BJ (cell line): Measurements from ENCODE around the gene ABCG8. TPM values are rescaled to one million over a fixed set of nuclear protein-coding genes. Genes with fewer than 3 reads are reported as not detected.
"Not testable (repeated sequence)": the region's sequence is repeated elsewhere in the genome, so short reads cannot be mapped to it uniquely, and the experiment has no call there.

Experiments
- CTCF ChIA-PET: fragments of 350-600 bp; formaldehyde crosslinking; extraction: SDS; loops from one replicate; lab custom pipeline; 2021; ENCODE audit warnings: antibody characterized with exemption, inconsistent platforms; lab: Yijun Ruan, JAX
- POLR2A ChIA-PET: fragments of 300-600 bp; sonication (Branson Sonifier 250); formaldehyde crosslinking; extraction: SDS; loops from one replicate; lab custom pipeline; 2021; ENCODE audit warnings: antibody characterized with exemption; lab: Charles Lee
- DNase-seq: peaks from one replicate; pipeline ENCODE4 v3.0.0-alpha.2; 2011; ENCODE audit warnings: low read depth
- H3K27me3 ChIP-seq: 2 replicates; pipeline ENCODE4 v1.6.0; 2011; ENCODE audit warnings: low read length; ENCODE audit not compliant: control insufficient read depth, insufficient read depth
- H3K36me3 ChIP-seq: 2 replicates; pipeline ENCODE4 v1.5.1; 2011; ENCODE audit warnings: low read length; ENCODE audit not compliant: control insufficient read depth, insufficient read depth
- H3K4me3 ChIP-seq: 2 replicates; pipeline ENCODE4 v1.5.1; 2011; ENCODE audit warnings: low read depth, mild to moderate bottlenecking, control low read depth, low read length
- CTCF ChIP-seq: IDR thresholded peaks from 2 replicates; pipeline ENCODE4 v1.5.1; 2011; ENCODE audit warnings: low read depth, mild to moderate bottlenecking, control low read depth, inconsistent platforms, low read length, moderate library complexity; ENCODE audit not compliant: insufficient read depth
- polyA plus RNA-seq: library from polyadenylated mRNA; depleted of rRNA; stranded (reverse); fragments of >200 nt; gene quantifications from 2 replicates; pipeline ENCODE4 v1.2.3, GENCODE V29; 2011

Gene ABCG8
- polyA plus RNA-seq, 1 experiment = not detected

GRCh38 chr2:43906448-43907109, 67.8 kb downstream of the ABCG8 start:
- Histone ChIP-seq H3K27me3 (no peaks in the 10 kb centered on the region), H3K4me3 (no peak overlapping the region), H3K36me3 (0 out of 2 replicates have a peak, but pooled peaks cover 1% of the 10 kb centered on the region)
- no peak for TF ChIP-seq CTCF
- POLR2A ChIA-PET = no interaction called here
- no peak for DNase-seq
- CTCF ChIA-PET = interaction anchor here (0.6 to 0.9 kb wide), 5 partner anchors 8 to 17 kb away, joined by 3 to 4 read pairs (median 3); no protein-coding TSS in a partner anchor

- CTCF ChIA-PET, POLR2A ChIA-PET, H3K27me3 ChIP-seq: not testable (repeated sequence)
Measured at GRCh38 chr2:43911136-43911790, 72.5 kb downstream of the ABCG8 start.

GRCh38 chr2:43924463-43924862, 85.7 kb downstream of the ABCG8 start:
- DNase-seq = no peak
- ChIA-PET POLR2A (no interaction called here), CTCF (no interaction called here)
- Histone ChIP-seq H3K27me3 (no peaks in the 10 kb centered on the region), H3K36me3 (no peaks in the 10 kb centered on the region), H3K4me3 (no peak overlapping the region)
- no peak for TF ChIP-seq CTCF

More at GRCh38 chr2:43911136-43911790, 72.5 kb downstream of the ABCG8 start:
- not testable (repeated sequence) for H3K36me3 ChIP-seq, DNase-seq, H3K4me3 ChIP-seq

GRCh38 chr2:43925431-43925830, 86.7 kb downstream of the ABCG8 start:
- Histone ChIP-seq H3K27me3 (no peaks in the 10 kb centered on the region), H3K4me3 (no peak overlapping the region), H3K36me3 (no peaks in the 10 kb centered on the region)
- ChIA-PET POLR2A (no interaction called here), CTCF (no interaction called here)
- DNase-seq = no peak
- no peak for TF ChIP-seq CTCF

- H3K4me3 ChIP-seq = no peak overlapping the region
- H3K27me3 ChIP-seq = no peaks in the 10 kb centered on the region
- TF ChIP-seq CTCF = no peak
- 0 out of 2 replicates have a peak, but pooled peaks cover 1% of the 10 kb centered on the region for H3K36me3 ChIP-seq
- POLR2A ChIA-PET = no interaction called here
- DNase-seq = no peak
- CTCF ChIA-PET = no interaction called here
Measured at GRCh38 chr2:43927442-43927841, 88.7 kb downstream of the ABCG8 start.
